GM13976 (cell line): ENCODE results near the gene SSH2.
"Not testable (repeated sequence)": the region's sequence is repeated elsewhere in the genome, so short reads cannot be mapped to it uniquely, and the experiment has no call there.

Experiments used
- DNase-seq: peaks from one replicate; pipeline ENCODE4 v3.0.0; 2012; ENCODE audit warnings: low spot score
- in situ Hi-C: fragments of 300-500 bp; cut with MboI; formaldehyde crosslinking; loops from one replicate; pipeline ENCODE4 v1.12.0; 2022; ENCODE audit warnings: low sequenced_read_pairs, mixed read lengths, inconsistent platforms; ENCODE audit not compliant: unreplicated experiment
- TF ChIP-seq, protein P1 (sequence below): IDR thresholded peaks from 2 replicates; pipeline ENCODE4 v1.5.1; 2012; ENCODE audit warnings: borderline replicate concordance, mild to moderate bottlenecking; ENCODE audit not compliant: insufficient read depth; ENCODE audit errors: extremely low read depth, missing control alignments, control extremely low read depth

The SSH2 gene

DNA sequence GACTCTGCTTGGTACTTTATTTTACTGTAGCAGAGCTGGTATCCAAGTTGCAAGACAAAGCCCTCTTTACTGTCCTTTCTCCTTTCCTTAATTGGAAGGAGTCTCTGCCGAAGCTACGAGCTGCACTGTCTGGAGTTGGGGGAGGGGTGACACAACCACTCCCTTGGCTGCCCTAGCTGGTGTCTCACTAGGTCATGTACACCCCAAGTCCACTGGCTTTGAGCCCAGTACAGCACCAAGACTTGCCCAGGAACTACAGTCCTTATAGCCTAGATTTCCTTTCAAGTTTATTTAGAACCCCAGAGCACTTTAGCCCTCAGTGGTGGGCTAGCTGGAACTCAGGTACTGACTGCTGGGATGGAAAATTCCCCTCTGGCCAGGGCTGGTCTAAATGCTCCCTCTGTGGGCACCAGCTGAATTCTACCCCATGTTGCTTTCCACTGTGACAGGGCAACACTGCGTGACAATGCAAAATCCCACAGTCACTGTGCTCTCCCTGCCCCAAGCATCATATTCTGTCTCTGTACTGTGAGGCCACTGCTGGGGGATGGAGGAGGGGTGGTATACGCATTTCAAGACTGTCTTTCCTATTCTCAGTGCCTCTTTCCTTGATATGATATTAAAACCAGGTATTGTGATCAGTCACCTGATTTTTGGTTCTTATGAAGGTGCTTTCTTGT, 29.8 kb upstream of the SSH2 start:
- no peak for DNase-seq
- TF ChIP-seq, protein P1, sequence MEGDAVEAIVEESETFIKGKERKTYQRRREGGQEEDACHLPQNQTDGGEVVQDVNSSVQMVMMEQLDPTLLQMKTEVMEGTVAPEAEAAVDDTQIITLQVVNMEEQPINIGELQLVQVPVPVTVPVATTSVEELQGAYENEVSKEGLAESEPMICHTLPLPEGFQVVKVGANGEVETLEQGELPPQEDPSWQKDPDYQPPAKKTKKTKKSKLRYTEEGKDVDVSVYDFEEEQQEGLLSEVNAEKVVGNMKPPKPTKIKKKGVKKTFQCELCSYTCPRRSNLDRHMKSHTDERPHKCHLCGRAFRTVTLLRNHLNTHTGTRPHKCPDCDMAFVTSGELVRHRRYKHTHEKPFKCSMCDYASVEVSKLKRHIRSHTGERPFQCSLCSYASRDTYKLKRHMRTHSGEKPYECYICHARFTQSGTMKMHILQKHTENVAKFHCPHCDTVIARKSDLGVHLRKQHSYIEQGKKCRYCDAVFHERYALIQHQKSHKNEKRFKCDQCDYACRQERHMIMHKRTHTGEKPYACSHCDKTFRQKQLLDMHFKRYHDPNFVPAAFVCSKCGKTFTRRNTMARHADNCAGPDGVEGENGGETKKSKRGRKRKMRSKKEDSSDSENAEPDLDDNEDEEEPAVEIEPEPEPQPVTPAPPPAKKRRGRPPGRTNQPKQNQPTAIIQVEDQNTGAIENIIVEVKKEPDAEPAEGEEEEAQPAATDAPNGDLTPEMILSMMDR = no peak
- in situ Hi-C loops = no loop called here

DNA sequence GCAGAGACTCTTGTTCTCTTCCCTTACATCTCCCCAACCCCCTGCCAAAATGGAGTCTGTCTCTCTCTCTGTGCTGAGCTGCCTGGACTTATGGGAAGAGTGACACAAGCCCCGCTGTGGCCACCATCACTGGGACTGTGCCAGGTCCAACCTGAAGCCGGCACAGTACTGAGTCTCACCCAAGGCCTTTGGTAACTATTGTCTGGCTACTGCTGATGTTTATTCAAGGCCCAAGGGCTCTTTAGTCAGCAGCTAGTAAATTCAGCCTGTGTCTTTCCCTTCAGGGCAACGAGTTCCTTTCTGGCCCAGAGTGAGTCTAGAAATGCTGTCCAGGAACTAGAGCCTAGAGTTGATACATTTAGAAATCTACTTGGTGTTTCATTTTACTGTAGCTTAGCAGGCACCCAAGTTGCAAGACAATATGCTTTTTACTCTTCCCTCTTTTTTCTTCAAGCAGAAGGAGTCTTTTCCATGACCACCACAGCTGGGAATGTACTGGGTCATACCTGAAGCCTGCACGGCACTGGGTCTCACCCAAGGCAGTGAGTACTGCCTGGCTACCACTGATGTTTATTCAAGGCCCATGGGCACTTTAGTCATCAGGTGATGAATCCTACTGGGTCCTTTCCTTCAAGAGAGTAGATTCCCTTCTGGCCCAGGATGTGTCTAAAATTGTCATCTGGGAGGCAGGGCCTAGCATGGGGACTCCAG, 29.1 kb upstream of the SSH2 start:
- in situ Hi-C loops = no loop called here
- TF ChIP-seq, protein P1 = no peak
- no peak for DNase-seq

DNA sequence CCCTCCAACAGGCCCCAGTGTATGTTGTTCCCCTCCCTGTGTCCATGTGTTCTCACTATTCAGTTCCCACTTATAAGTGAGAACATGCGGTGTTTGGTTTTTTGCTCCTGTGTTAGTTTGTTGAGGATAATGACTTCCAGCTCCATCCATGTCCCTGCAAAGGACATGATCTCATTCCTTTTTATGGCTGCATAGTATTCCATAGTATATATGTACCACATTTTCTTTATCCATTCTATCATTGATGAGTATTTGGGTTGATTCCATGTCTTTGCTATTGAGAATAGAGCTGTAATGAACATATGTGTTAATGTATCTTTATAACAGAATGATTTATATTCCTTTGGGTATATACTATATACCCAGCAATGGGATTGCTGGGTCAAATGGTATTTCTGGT, 27.5 kb upstream of the SSH2 start:
- DNase-seq, in situ Hi-C loops: not testable (repeated sequence)

DNA sequence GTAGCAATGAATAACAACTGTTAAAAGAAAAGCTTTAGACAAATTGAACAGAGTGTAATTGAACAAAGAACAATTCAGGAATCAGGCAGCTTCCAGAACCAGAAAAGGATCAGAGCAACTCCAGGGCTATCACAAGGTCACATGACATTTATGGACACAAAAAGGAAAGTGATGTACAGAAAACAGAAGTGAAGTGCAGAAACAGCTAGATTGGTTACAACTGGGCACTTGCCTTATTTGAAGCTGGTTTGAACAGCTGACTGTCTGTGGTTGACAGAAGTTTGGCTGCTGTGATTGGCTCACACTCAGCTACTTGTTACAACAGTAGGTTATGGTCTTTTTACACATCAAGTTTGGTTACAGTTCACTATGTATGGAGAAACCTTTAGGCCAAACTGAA, 26.2 kb upstream of the SSH2 start:
- in situ Hi-C loops = no loop called here
- DNase-seq = no peak
- TF ChIP-seq, protein P1 = no peak

DNA sequence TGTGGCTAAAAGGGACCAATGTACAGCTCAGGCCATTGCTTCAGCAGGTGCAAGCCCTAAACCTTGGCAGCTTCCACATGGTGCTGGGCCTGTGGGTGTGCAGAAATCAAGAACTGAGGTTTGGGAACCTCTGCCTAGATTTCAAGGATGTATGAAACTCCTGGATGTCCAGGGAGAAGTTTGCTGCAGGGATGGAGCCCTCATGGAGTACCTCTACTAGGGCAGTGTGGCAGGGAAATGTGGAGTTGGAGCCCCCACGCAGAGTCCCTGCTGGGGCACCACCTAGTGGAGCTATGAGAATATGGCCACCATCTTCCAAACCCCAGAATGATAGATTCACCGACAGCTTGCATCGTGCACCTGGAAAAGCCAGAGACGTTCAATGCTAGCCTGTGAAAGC, 24.4 kb upstream of the SSH2 start:
- DNase-seq = no peak
- TF ChIP-seq, protein P1 = no peak
- in situ Hi-C loops = no loop called here

DNA sequence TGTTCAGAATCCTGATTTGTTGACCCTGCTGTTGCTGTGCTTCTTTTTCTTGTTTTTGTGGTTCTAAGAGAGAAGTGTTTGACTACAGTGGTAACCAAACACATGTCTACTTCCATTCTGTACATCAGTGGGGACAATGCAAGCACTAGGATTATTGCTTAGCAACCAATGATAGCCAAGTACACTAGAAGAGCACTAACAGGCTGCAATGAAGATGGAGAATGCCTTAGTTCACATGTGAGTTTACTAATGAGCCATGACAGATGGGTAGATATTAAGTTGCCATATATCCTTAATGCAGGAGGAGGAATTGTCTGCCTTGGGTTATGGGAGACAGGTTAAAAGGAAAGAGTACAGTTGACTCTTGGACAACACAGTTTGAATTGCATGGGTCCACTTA, 19.7 kb upstream of the SSH2 start:
- TF ChIP-seq, protein P1 = no peak
- in situ Hi-C loops = loop anchor here (25.0 kb wide), 1 partner anchor 312 kb away; no protein-coding TSS in a partner anchor
- DNase-seq = no peak

DNA sequence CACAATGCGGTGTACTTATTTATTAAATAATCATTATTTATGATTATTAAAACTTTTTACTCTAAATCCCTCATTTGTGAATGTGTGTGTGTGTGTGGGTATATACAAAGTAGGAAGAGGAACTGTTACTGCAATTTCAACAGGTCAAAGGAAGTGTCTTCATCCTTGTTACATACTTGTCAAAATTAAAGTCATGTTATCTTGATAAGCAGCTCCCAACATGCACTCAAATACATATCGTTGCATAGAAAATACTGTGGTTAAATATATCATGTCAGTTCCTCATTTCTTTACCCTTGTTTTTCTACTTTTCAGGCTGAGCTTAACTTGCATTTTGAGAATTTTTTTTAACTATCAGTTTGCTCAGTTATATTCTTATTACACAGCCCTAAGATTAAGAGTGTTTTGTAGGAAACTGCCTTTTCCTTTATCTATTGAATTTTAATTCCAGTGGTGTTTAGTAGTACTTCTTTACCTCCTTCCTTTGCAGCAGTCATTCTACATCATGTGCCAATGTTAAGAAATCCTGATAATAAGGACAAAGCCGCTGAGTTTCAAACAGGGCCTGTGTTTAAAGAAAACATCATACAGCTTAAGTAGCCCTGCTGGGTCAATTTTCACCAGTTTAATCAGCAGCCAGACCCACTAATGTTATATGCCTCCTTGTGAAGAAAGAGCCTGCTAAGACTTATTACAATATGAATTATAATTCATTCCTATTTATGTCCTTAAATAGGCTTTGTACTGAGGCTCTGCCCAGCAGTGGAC, 18.6 kb upstream of the SSH2 start:
- TF ChIP-seq, protein P1 = no peak
- in situ Hi-C loops = loop anchor here (25.0 kb wide), 1 partner anchor 311 kb away; no protein-coding TSS in a partner anchor
- DNase-seq = no peak
